Left kidney (tissue), 2 donors: Measurements from ENCODE around the gene IL9R. TPM values are rescaled to one million over a fixed set of nuclear protein-coding genes. Genes with fewer than 3 reads are reported as not detected.
"Not testable (repeated sequence)": the region's sequence is repeated elsewhere in the genome, so short reads cannot be mapped to it uniquely, and the experiment has no call there.

ENCODE experiments used
- DNase-seq: peaks from one replicate; pipeline ENCODE4 v3.0.0-alpha.2; 2013
- polyA plus RNA-seq: library from polyadenylated mRNA; unstranded; fragments of 120-200 nt; gene quantifications from one replicate; pipeline ENCODE4 v1.2.1, GENCODE V29; 2013; ENCODE audit not compliant: insufficient read length

IL9R gene
- polyA plus RNA-seq, 1 donor, result 0.20 TPM

DNA sequence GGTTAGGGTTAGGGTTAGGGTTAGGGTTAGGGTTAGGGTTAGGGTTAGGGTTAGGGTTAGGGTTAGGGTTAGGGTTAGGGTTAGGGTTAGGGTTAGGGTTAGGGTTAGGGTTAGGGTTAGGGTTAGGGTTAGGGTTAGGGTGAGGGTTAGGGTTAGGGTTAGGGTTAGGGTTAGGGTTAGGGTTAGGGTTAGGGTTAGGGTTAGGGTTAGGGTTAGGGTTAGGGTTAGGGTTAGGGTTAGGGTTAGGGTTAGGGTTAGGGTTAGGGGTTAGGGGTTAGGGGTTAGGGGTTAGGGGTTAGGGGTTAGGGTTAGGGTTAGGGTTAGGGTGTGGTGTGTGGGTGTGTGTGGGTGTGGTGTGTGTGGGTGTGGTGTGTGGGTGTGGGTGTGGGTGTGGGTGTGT, 33.0 kb downstream of the IL9R start:
- not testable (repeated sequence) for DNase-seq

Other genes with a start within 250 kb of the IL9R start
- gene VAMP7, start 116.4 kb upstream of the IL9R start, polyA plus RNA-seq, result 51.1 TPM